Testis (tissue), 2 donors: ENCODE results near the gene UNC80.

Experiments
- POLR2A ChIP-seq: fragments of 450-650 bp; IDR thresholded peaks from one replicate; pipeline ENCODE4 v1.6.1; 2017; ENCODE audit warnings: antibody characterized with exemption, mild to moderate bottlenecking, moderate library complexity
- TF ChIP-seq, protein P1 (sequence below), 3 experiments: fragments of 450-650 bp in 2 of 3; fragments of 200-600 bp in 1 of 3; sonication (generic) in 1 of 3; IDR thresholded peaks; one replicate each; pipeline ENCODE4 v1.5.1; 2016 to 2019; ENCODE audit warnings: antibody characterized with exemption in 3 of 3, mild to moderate bottlenecking in 2 of 3, moderate library complexity in 1 of 3

- TF ChIP-seq, protein P1, sequence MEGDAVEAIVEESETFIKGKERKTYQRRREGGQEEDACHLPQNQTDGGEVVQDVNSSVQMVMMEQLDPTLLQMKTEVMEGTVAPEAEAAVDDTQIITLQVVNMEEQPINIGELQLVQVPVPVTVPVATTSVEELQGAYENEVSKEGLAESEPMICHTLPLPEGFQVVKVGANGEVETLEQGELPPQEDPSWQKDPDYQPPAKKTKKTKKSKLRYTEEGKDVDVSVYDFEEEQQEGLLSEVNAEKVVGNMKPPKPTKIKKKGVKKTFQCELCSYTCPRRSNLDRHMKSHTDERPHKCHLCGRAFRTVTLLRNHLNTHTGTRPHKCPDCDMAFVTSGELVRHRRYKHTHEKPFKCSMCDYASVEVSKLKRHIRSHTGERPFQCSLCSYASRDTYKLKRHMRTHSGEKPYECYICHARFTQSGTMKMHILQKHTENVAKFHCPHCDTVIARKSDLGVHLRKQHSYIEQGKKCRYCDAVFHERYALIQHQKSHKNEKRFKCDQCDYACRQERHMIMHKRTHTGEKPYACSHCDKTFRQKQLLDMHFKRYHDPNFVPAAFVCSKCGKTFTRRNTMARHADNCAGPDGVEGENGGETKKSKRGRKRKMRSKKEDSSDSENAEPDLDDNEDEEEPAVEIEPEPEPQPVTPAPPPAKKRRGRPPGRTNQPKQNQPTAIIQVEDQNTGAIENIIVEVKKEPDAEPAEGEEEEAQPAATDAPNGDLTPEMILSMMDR (IDR thresholded peaks at IDR 0.05): no peak
- no peak for TF ChIP-seq POLR2A
Observed at GRCh38 chr2:210007895-210008294, 236.3 kb downstream of the UNC80 start.
